ENCODE data around the gene PLPP4. TPM values are rescaled to one million over a fixed set of nuclear protein-coding genes. Genes with fewer than 3 reads are reported as not detected.

The PLPP4 gene
- total RNA-seq, 1 experiment from 2014 or later = not detected

GRCh38 chr10:120456143-120456625 lies 843 bp upstream of the PLPP4 start:
- Histone ChIP-seq H2AFZ (ENCODE audit: low read depth, low read length, poor library complexity, severe bottlenecking) (no peak overlapping the region), H3K4me2 (ENCODE audit: low read length) (no peak overlapping the region), H3K79me2 (ENCODE audit: insufficient read depth, low read length) (no peaks in the 10 kb centered on the region), H3K4me3 (replicated peaks in 1 of 2; ENCODE audit: low read depth in 1 of 2, low read length in 2 of 2) (no peak overlapping the region), H3K9ac (ENCODE audit: low read length) (no peak overlapping the region), H3K9me2 (ENCODE audit: insufficient read depth) (no peaks in the 10 kb centered on the region), H3K36me3 (ENCODE audit: control insufficient read depth in 1 of 2, insufficient read depth in 2 of 2, low read length in 2 of 2) (no peaks in the 10 kb centered on the region), H3K9me3 (ENCODE audit: control insufficient read depth in 1 of 2, insufficient read depth in 1 of 2, low read depth in 1 of 2, low read length in 2 of 2) (no peaks in the 10 kb centered on the region), H3K27me3 (ENCODE audit: insufficient read depth, low read length) (peaks cover 21% of the 10 kb centered on the region), H3K27ac (ENCODE audit: low read depth, low read length) (no peak overlapping the region), H3K4me1 (ENCODE audit: control insufficient read depth in 1 of 2, insufficient read depth in 2 of 2, low read length in 2 of 2) (no peaks in the 10 kb centered on the region), H4K20me1 (ENCODE audit: insufficient read depth) (no peaks in the 10 kb centered on the region)
- ChIA-PET RAD21 (ENCODE audit: low non-redundant PET in 1 of 2, low total read pairs in 2 of 2, uncharacterized antibody in 2 of 2, unreplicated experiment in 2 of 2) (no interaction called here), CTCF (no interaction called here), POLR2A (no interaction called here)
- TF ChIP-seq, protein P1, sequence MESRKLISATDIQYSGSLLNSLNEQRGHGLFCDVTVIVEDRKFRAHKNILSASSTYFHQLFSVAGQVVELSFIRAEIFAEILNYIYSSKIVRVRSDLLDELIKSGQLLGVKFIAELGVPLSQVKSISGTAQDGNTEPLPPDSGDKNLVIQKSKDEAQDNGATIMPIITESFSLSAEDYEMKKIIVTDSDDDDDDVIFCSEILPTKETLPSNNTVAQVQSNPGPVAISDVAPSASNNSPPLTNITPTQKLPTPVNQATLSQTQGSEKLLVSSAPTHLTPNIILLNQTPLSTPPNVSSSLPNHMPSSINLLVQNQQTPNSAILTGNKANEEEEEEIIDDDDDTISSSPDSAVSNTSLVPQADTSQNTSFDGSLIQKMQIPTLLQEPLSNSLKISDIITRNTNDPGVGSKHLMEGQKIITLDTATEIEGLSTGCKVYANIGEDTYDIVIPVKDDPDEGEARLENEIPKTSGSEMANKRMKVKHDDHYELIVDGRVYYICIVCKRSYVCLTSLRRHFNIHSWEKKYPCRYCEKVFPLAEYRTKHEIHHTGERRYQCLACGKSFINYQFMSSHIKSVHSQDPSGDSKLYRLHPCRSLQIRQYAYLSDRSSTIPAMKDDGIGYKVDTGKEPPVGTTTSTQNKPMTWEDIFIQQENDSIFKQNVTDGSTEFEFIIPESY (IDR thresholded peaks at IDR 0.05; ENCODE audit: extremely low read depth, insufficient replicate concordance, low read length) = no peak
- no peak for TF ChIP-seq CEBPB (IDR thresholded peaks at IDR 0.05; ENCODE audit: low read depth)
- no peak for TF ChIP-seq CBX3 (IDR thresholded peaks at IDR 0.05; ENCODE audit: low read depth)
- TF ChIP-seq YY1 (IDR thresholded peaks at IDR 0.05; ENCODE audit: extremely low read depth, insufficient replicate concordance, low read depth, low read length) = no peak
- no peak for TF ChIP-seq SIN3A (IDR thresholded peaks at IDR 0.05; ENCODE audit: low read depth)
- TF ChIP-seq POLR2AphosphoS5 (IDR thresholded peaks at IDR 0.05; ENCODE audit: low read depth, low read length) = no peak
- no peak for TF ChIP-seq SRF (IDR thresholded peaks at IDR 0.05; ENCODE audit: low read depth)
- TF ChIP-seq POLR2A (IDR thresholded peaks at IDR 0.05; ENCODE audit: borderline replicate concordance, extremely low read depth, insufficient read depth, insufficient read length) = no peak
- no peak for TF ChIP-seq ZFX (IDR thresholded peaks at IDR 0.05)
- no peak for TF ChIP-seq JUND (IDR thresholded peaks at IDR 0.05)
- TF ChIP-seq, protein P2, sequence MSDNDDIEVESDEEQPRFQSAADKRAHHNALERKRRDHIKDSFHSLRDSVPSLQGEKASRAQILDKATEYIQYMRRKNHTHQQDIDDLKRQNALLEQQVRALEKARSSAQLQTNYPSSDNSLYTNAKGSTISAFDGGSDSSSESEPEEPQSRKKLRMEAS (IDR thresholded peaks at IDR 0.05) = no peak
- TF ChIP-seq FOSL1 (IDR thresholded peaks at IDR 0.05; ENCODE audit: low read depth) = no peak
- no peak for TF ChIP-seq ZNF274 (IDR thresholded peaks at IDR 0.05; ENCODE audit: low read depth, low read length)
- DNase-seq (ENCODE audit: low read depth, low spot score) = no peak
- BruUV-seq (replicated peaks) = no TSS peak
- no peak for ATAC-seq
- intact Hi-C loops (cut with micrococcal nuclease) = no loop called here
